H1 (cell line): Measurements from ENCODE around the gene DOLK. TPM values are rescaled to one million over a fixed set of nuclear protein-coding genes. Genes with fewer than 3 reads are reported as not detected.

Experiments used
- BACH1 ChIP-seq: IDR thresholded peaks from 2 replicates; pipeline ENCODE4 v1.6.1; 2012; ENCODE audit warnings: low read length, improper control_type of control experiment
- CHD1 ChIP-seq: IDR thresholded peaks from 2 replicates; pipeline ENCODE4 v1.6.1; 2012; ENCODE audit warnings: low read depth, low read length, improper control_type of control experiment
- CHD2 ChIP-seq: IDR thresholded peaks from 2 replicates; pipeline ENCODE4 v1.6.1; 2012; ENCODE audit warnings: low read length, improper control_type of control experiment
- EZH2 ChIP-seq: fragments of 200-600 bp; sonication (generic); IDR thresholded peaks from 2 replicates; pipeline ENCODE4 v1.7.1; 2012; ENCODE audit warnings: low read depth, mild to moderate bottlenecking, moderate library complexity, low read length, inconsistent platforms; ENCODE audit not compliant: severe bottlenecking
- HDAC2 ChIP-seq, 2 experiments: fragments of 300-600 bp in 1 of 2; sonication (generic) in 1 of 2; IDR thresholded peaks; 2 replicates each; pipeline ENCODE4 v1.6.1; 2011 to 2012; ENCODE audit warnings: low read depth in 2 of 2, low read length in 2 of 2, mild to moderate bottlenecking in 2 of 2, moderate library complexity in 2 of 2, borderline replicate concordance in 1 of 2, inconsistent platforms in 1 of 2
- MAFK ChIP-seq: IDR thresholded peaks from 2 replicates; pipeline ENCODE4 v1.6.1; 2012; ENCODE audit warnings: low read depth, mild to moderate bottlenecking, improper control_type of control experiment, low read length
- MAX ChIP-seq: IDR thresholded peaks from 2 replicates; pipeline ENCODE4 v1.6.1; 2012; ENCODE audit warnings: inconsistent platforms
- PHF8 ChIP-seq: fragments of 200-600 bp; sonication (generic); conservative IDR thresholded peaks from 2 replicates; pipeline ENCODE4 v1.7.1; 2012; ENCODE audit warnings: low read depth, mild to moderate bottlenecking, inconsistent platforms, low read length, moderate library complexity
- RXRA ChIP-seq: IDR thresholded peaks from 2 replicates; pipeline ENCODE4 v1.6.1; 2011; ENCODE audit warnings: low read depth, mild to moderate bottlenecking, low read length, moderate library complexity; ENCODE audit not compliant: insufficient read depth
- SAP30 ChIP-seq: fragments of 300-600 bp; sonication (generic); IDR thresholded peaks from 2 replicates; pipeline ENCODE4 v1.7.1; 2012; ENCODE audit warnings: low read length, moderate library complexity, mild to moderate bottlenecking, inconsistent platforms; ENCODE audit not compliant: insufficient read depth, insufficient replicate concordance
- SP1 ChIP-seq: IDR thresholded peaks from 2 replicates; pipeline ENCODE4 v1.6.1; 2011; ENCODE audit warnings: low read depth, low read length
- TBP ChIP-seq: IDR thresholded peaks from 2 replicates; pipeline ENCODE4 v1.6.1; 2011; ENCODE audit warnings: low read depth, low read length, improper control_type of control experiment
- polyA plus RNA-seq, 7 experiments: library from polyadenylated mRNA; depleted of rRNA in 3 of 7; stranded (reverse) in 5 of 7; unstranded in 2 of 7; fragments of >200 nt in 5 of 7; fragments of 200-250 nt in 2 of 7; gene quantifications; 1 replicate in 5 of 7; 2 replicates in 1 of 7; 4 replicates in 1 of 7; pipeline versions ENCODE4 v1.2.1 to v1.2.3, GENCODE V29; 2011 to 2013; ENCODE audit warnings: missing spikeins in 2 of 7, mixed read lengths in 2 of 7
- total RNA-seq: library from RNA; stranded (reverse); fragmentation: NEBNext Ultra II Directional; extraction: Animal tissue kit (Norgen Biotek cat#: 25700); gene quantifications from 2 replicates; pipeline ENCODE4 v1.2.1, GENCODE V29; 2021

DOLK gene
- total and polyA plus RNA-seq, 2 of the 8 experiments (the other 6 are each of a cell fraction or from before 2014, with no cell fraction given), result 17.2 to 44.3 TPM

- TF ChIP-seq HDAC2 (IDR thresholded peaks at IDR 0.05; ENCODE audit: borderline replicate concordance in 1 of 2, low read depth in 2 of 2, low read length in 2 of 2), result no peak
- no peak for TF ChIP-seq MAFK
- TF ChIP-seq BACH1, result no peak
- peak; percentile 90 for TF ChIP-seq TBP
- TF ChIP-seq MAX, result peak; percentile 84
- TF ChIP-seq CHD2, result peak; percentile 37
- no peak for TF ChIP-seq RXRA
- TF ChIP-seq CHD1, result no peak
- no peak for TF ChIP-seq SAP30
- no peak for TF ChIP-seq EZH2
- peak; percentile 40; the same call in 1 of the 2 replicates for TF ChIP-seq SP1
- TF ChIP-seq PHF8, result peak; percentile 95
These were observed at the start of gene DOLK, which contains the start of gene NUP188 (continued) for GRCh38 chr9:128947527-128948301.
